ENCODE measurements around the gene ANO1. TPM values are rescaled to one million over a fixed set of nuclear protein-coding genes. Genes with fewer than 3 reads are reported as not detected.

The ANO1 gene
- total RNA-seq, 2 experiments from 2014 or later, result not detected

GRCh38 chr11:70060611-70061293 lies 17.4 kb upstream of the ANO1 start:
- intact Hi-C loops (cut with micrococcal nuclease), result no loop called here
- no peaks in the 10 kb centered on the region for H3K4me1 Mint-ChIP-seq (ENCODE audit: low read depth)
- H3K27me3 Mint-ChIP-seq, result peaks cover 22% of the 10 kb centered on the region
- no peaks in the 10 kb centered on the region for H3K36me3 Mint-ChIP-seq
- H3K9me3 Mint-ChIP-seq, result peaks cover 6% of the 10 kb centered on the region
- CTCF ChIA-PET, result no interaction called here
- H3K4me3 Mint-ChIP-seq, result no peak overlapping the region
- POLR2A ChIA-PET, result no interaction called here
- no peak overlapping the region for H3K27ac Mint-ChIP-seq
- DNase-seq, result no peak

GRCh38 chr11:70061734-70062133 lies 16.4 kb upstream of the ANO1 start:
- H3K4me3 Mint-ChIP-seq, result no peak overlapping the region
- no peak for DNase-seq
- no peaks in the 10 kb centered on the region for H3K9me3 Mint-ChIP-seq
- intact Hi-C loops (cut with micrococcal nuclease), result no loop called here
- no peaks in the 10 kb centered on the region for H3K4me1 Mint-ChIP-seq (ENCODE audit: low read depth)
- H3K27me3 Mint-ChIP-seq, result peaks cover 22% of the 10 kb centered on the region
- no peaks in the 10 kb centered on the region for H3K36me3 Mint-ChIP-seq
- CTCF ChIA-PET, result no interaction called here
- POLR2A ChIA-PET, result no interaction called here
- H3K27ac Mint-ChIP-seq, result no peak overlapping the region

GRCh38 chr11:70063121-70063520 lies 15.0 kb upstream of the ANO1 start:
- Mint-ChIP-seq H3K9me3 (no peaks in the 10 kb centered on the region), H3K4me1 (ENCODE audit: low read depth) (no peaks in the 10 kb centered on the region), H3K36me3 (no peaks in the 10 kb centered on the region), H3K4me3 (no peak overlapping the region), H3K27me3 (peaks cover 17% of the 10 kb centered on the region), H3K27ac (no peak overlapping the region)
- CTCF ChIA-PET, result no interaction called here
- POLR2A ChIA-PET, result no interaction called here
- intact Hi-C loops (cut with micrococcal nuclease), result no loop called here
- no peak for DNase-seq

GRCh38 chr11:70063555-70063954 lies 14.6 kb upstream of the ANO1 start:
- CTCF ChIA-PET, result no interaction called here
- Mint-ChIP-seq H3K27ac (no peak overlapping the region), H3K9me3 (no peaks in the 10 kb centered on the region)

GRCh38 chr11:70064008-70064725 lies 13.9 kb upstream of the ANO1 start:
- Mint-ChIP-seq H3K27me3 (peaks cover 22% of the 10 kb centered on the region), H3K27ac (no peak overlapping the region), H3K36me3 (no peaks in the 10 kb centered on the region), H3K4me3 (no peak overlapping the region), H3K9me3 (no peaks in the 10 kb centered on the region), H3K4me1 (ENCODE audit: low read depth) (no peaks in the 10 kb centered on the region)
- no peak for DNase-seq
- POLR2A ChIA-PET, result no interaction called here
- intact Hi-C loops (cut with micrococcal nuclease), result no loop called here
- CTCF ChIA-PET, result no interaction called here

More at GRCh38 chr11:70063555-70063954, 14.6 kb upstream of the ANO1 start:
- no peak for DNase-seq
- peaks cover 19% of the 10 kb centered on the region for H3K27me3 Mint-ChIP-seq
- no peaks in the 10 kb centered on the region for H3K36me3 Mint-ChIP-seq
- no peak overlapping the region for H3K4me3 Mint-ChIP-seq
- POLR2A ChIA-PET, result no interaction called here
- H3K4me1 Mint-ChIP-seq (ENCODE audit: low read depth), result no peaks in the 10 kb centered on the region
- intact Hi-C loops (cut with micrococcal nuclease), result no loop called here

- CTCF ChIA-PET, result no interaction called here
- H3K27me3 Mint-ChIP-seq, result peaks cover 28% of the 10 kb centered on the region
- H3K27ac Mint-ChIP-seq, result no peak overlapping the region
- intact Hi-C loops (cut with micrococcal nuclease), result no loop called here
- no peaks in the 10 kb centered on the region for H3K36me3 Mint-ChIP-seq
- no peak overlapping the region for H3K4me3 Mint-ChIP-seq
- no peaks in the 10 kb centered on the region for H3K9me3 Mint-ChIP-seq
- POLR2A ChIA-PET, result no interaction called here
- DNase-seq, result no peak
- no peaks in the 10 kb centered on the region for H3K4me1 Mint-ChIP-seq (ENCODE audit: low read depth)
Observed at GRCh38 chr11:70064726-70065317, 13.3 kb upstream of the ANO1 start.

GRCh38 chr11:70065318-70066135 lies 12.6 kb upstream of the ANO1 start:
- Mint-ChIP-seq H3K36me3 (no peaks in the 10 kb centered on the region), H3K4me3 (no peak overlapping the region), H3K27ac (no peak overlapping the region), H3K27me3 (peaks cover 31% of the 10 kb centered on the region), H3K4me1 (ENCODE audit: low read depth) (no peaks in the 10 kb centered on the region), H3K9me3 (no peaks in the 10 kb centered on the region)
- DNase-seq, result no peak
- intact Hi-C loops (cut with micrococcal nuclease), result no loop called here
- ChIA-PET POLR2A (no interaction called here), CTCF (no interaction called here)

- intact Hi-C loops (cut with micrococcal nuclease), result no loop called here
- peaks cover 31% of the 10 kb centered on the region for H3K27me3 Mint-ChIP-seq
- ChIA-PET POLR2A (no interaction called here), CTCF (no interaction called here)
- H3K4me3 Mint-ChIP-seq, result no peak overlapping the region
- no peak overlapping the region for H3K27ac Mint-ChIP-seq
- no peak for DNase-seq
- H3K4me1 Mint-ChIP-seq (ENCODE audit: low read depth), result no peaks in the 10 kb centered on the region
- no peaks in the 10 kb centered on the region for H3K36me3 Mint-ChIP-seq
- H3K9me3 Mint-ChIP-seq, result no peaks in the 10 kb centered on the region
Observed at GRCh38 chr11:70066136-70066520, 12.0 kb upstream of the ANO1 start.

GRCh38 chr11:70066628-70067027 lies 11.5 kb upstream of the ANO1 start:
- ChIA-PET CTCF (no interaction called here), POLR2A (no interaction called here)
- Mint-ChIP-seq H3K4me1 (ENCODE audit: low read depth) (no peaks in the 10 kb centered on the region), H3K27me3 (peaks cover 31% of the 10 kb centered on the region), H3K27ac (no peak overlapping the region), H3K9me3 (no peaks in the 10 kb centered on the region), H3K4me3 (no peak overlapping the region), H3K36me3 (no peaks in the 10 kb centered on the region)
- intact Hi-C loops (cut with micrococcal nuclease), result no loop called here
- no peak for DNase-seq

GRCh38 chr11:70067036-70067435 lies 11.1 kb upstream of the ANO1 start:
- no peak for DNase-seq
- intact Hi-C loops (cut with micrococcal nuclease), result no loop called here
- ChIA-PET POLR2A (no interaction called here), CTCF (no interaction called here)
- Mint-ChIP-seq H3K4me1 (ENCODE audit: low read depth) (no peaks in the 10 kb centered on the region), H3K36me3 (no peaks in the 10 kb centered on the region), H3K27ac (no peak overlapping the region), H3K4me3 (no peak overlapping the region), H3K27me3 (peaks cover 35% of the 10 kb centered on the region), H3K9me3 (no peaks in the 10 kb centered on the region)

GRCh38 chr11:70067591-70068341 lies 10.4 kb upstream of the ANO1 start:
- ChIA-PET CTCF (no interaction called here), POLR2A (no interaction called here)
- Mint-ChIP-seq H3K27ac (no peak overlapping the region), H3K4me1 (ENCODE audit: low read depth) (no peaks in the 10 kb centered on the region), H3K27me3 (peaks cover 41% of the 10 kb centered on the region), H3K36me3 (no peaks in the 10 kb centered on the region), H3K9me3 (no peaks in the 10 kb centered on the region), H3K4me3 (no peak overlapping the region)
- intact Hi-C loops (cut with micrococcal nuclease), result no loop called here
- no peak for DNase-seq

GRCh38 chr11:70068345-70068744 lies 9.8 kb upstream of the ANO1 start:
- POLR2A ChIA-PET, result no interaction called here
- no peak overlapping the region for H3K4me3 Mint-ChIP-seq
- intact Hi-C loops (cut with micrococcal nuclease), result no loop called here
- H3K4me1 Mint-ChIP-seq (ENCODE audit: low read depth), result no peaks in the 10 kb centered on the region
- no peak overlapping the region for H3K27ac Mint-ChIP-seq
- no peak for DNase-seq
- CTCF ChIA-PET, result no interaction called here
- peaks cover 45% of the 10 kb centered on the region for H3K27me3 Mint-ChIP-seq
- H3K9me3 Mint-ChIP-seq, result no peaks in the 10 kb centered on the region
- no peaks in the 10 kb centered on the region for H3K36me3 Mint-ChIP-seq

Data from activated CD4-positive, alpha-beta memory T cell treated with anti-CD3 and anti-CD28 coated beads for 36 hours (primary cell).